OCI-LY1 (cell line): Measurements from ENCODE around the gene ACTL9.

Experiments
- CTCF ChIP-seq: fragments of 200-600 bp; sonication (generic), shearing (Covaris generic); IDR thresholded peaks from 2 replicates; pipeline ENCODE4 v1.5.1; 2017; ENCODE audit warnings: mild to moderate bottlenecking, antibody characterized with exemption, low read length, moderate library complexity, mixed read lengths
- EZH2 ChIP-seq: fragments of 200-600 bp; sonication (generic), shearing (Covaris generic); IDR thresholded peaks from 2 replicates; pipeline ENCODE4 v1.8.0; 2017; ENCODE audit warnings: borderline replicate concordance, mixed run types, mild to moderate bottlenecking, antibody characterized with exemption, low read length, moderate library complexity, mixed read lengths

DNA sequence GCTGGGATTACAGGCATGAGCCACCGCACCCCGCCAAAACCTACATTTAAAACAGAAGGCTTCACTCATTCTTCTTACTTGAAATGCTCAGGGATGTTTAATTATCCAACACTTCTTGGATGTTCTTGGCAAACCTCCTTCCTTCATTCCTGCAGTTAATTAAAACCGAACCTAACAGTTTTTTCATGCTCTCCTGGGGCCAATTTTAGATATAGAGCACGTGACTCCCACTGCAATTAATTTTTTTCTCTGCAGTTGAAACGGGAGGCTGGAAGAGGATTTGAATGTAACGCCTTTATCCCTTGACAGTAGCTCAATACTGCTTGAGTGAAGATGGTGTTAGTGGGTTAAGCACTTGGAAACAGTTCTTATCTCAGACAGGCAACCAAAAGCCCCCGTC lies 4.6 kb upstream of the ACTL9 start:
- TF ChIP-seq CTCF (no peak), EZH2 (no peak)
